Smooth muscle cell of the umbilical artery (primary cell): ENCODE results near the gene THRA. TPM values are rescaled to one million over a fixed set of nuclear protein-coding genes. Genes with fewer than 3 reads are reported as not detected.

ENCODE experiments used
- total RNA-seq: library from RNA; depleted of rRNA; stranded (reverse); fragments of >200 nt; gene quantifications from 2 replicates; pipeline ENCODE4 v1.2.3, GENCODE V29; 2014

Gene THRA, protein sequence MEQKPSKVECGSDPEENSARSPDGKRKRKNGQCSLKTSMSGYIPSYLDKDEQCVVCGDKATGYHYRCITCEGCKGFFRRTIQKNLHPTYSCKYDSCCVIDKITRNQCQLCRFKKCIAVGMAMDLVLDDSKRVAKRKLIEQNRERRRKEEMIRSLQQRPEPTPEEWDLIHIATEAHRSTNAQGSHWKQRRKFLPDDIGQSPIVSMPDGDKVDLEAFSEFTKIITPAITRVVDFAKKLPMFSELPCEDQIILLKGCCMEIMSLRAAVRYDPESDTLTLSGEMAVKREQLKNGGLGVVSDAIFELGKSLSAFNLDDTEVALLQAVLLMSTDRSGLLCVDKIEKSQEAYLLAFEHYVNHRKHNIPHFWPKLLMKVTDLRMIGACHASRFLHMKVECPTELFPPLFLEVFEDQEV
- 29.4 and 34.6 TPM in 2 replicates for total RNA-seq

GRCh38 chr17:40062329-40063186, at the start of gene THRA:
THRA (plus strand) TSS chr17:40062965; CDS start chr17:40074489, 11,524 bp downstream.

GRCh38 chr17:40015005-40015997, 47.5 kb upstream of the THRA start, which contains the start of gene CSF3:
CSF3 (plus strand) TSS chr17:40015440; CDS start chr17:40015475, 35 bp downstream.

DNA sequence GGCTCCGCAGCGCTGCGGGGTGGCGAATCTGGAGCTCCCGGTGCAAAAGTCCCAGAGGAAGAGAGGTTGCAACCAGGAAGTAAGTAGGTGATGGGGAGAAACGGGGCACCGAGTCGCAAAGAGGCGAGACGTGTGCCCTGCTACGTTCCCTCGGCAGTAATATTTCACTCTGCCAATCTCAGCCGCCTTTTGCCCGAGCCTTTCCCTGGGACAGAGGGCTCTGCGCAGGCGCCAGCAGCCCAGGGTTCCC, 37.6 kb downstream of the THRA start, which contains the start of gene NR1D1:
TSS of gene NR1D1 (minus strand) at position 171 of the 250 bp plus-strand sequence. CDS start 495 bp downstream, outside the sequence.

DNA sequence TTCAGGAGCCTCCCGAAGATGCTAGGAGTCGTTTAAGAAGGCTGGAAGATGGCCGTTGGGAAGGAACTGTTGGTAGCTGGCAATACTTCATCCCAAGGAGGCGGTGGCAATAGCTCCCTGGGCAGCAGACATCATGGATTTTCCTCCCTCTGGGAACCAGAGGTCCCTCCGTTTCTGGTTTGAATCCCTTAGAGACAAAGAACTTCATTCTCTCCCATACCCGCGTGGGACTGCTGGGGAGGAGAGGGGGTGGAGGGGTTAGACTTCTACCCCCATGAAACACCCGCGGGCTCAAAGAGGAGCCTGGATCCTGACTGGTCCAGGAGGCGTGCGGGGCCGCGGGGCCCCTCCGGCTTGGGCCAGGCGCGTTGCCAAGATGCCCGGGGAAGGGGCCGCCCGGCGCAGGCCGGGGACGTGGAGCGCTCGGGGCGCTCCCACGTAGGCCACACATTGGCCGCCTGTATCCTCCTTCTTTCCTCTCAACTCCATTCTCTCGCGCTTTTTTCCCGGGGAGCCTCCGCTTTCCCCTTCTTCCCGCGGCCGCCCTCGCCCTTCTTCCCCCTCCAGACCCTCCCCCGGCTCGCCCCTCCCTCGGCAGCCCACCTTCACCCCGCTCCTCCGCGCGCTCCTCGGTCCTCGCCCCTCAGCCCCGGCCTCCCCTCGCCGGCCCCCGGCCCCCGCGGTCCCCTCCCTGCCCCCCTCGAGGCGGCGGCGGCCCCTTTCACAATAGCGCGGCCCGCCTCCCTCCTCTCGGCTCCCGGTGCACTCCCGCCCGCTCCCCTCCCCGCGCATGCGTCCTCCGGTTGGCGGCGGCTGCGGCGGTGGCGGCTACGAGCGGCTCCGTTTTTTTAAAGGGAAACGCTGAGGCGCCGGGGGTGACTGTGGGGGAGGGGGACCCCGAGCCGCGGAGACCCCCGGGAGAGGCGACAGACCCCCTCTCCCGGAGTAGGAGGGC, 58.7 kb downstream of the THRA start, which contains the start of gene MSL1:
TSS of gene MSL1 (plus strand) at position 791 of the 955 bp plus-strand sequence. CDS start 642 bp downstream, outside the sequence.

Other genes starting within 250 kb of the THRA start
- not detected in 2 replicates for gene IKZF3, start 198.7 kb upstream of the THRA start, total RNA-seq
- gene ZPBP2, start 194.8 kb upstream of the THRA start, total RNA-seq: not detected in 2 replicates
- 12.5 and 16.2 TPM in 2 replicates for gene GSDMB, start 144.3 kb upstream of the THRA start, total RNA-seq
- 68.2 and 94.4 TPM in 2 replicates for gene ORMDL3, start 135.4 kb upstream of the THRA start, total RNA-seq
- not detected in 2 replicates for gene LRRC3C, start 135.2 kb upstream of the THRA start, total RNA-seq
- gene GSDMA, start 100.0 kb upstream of the THRA start, total RNA-seq: not detected in 2 replicates
- 99.8 and 128 TPM in 2 replicates for gene PSMD3, start 82.2 kb upstream of the THRA start, total RNA-seq
- gene CSF3, start 47.5 kb upstream of the THRA start, total RNA-seq: 2.3 and 3.9 TPM in 2 replicates
- 38.6 and 53.1 TPM in 2 replicates for gene MED24, start 8.6 kb upstream of the THRA start, total RNA-seq
- gene NR1D1, start 37.6 kb downstream of the THRA start, total RNA-seq: 0.89 and 1.7 TPM in 2 replicates
- gene MSL1, start 59.0 kb downstream of the THRA start, total RNA-seq: 35.6 and 41.2 TPM in 2 replicates
- 20.5 and 29.2 TPM in 2 replicates for gene CASC3, start 77.6 kb downstream of the THRA start, total RNA-seq
- gene RAPGEFL1, start 114.5 kb downstream of the THRA start, total RNA-seq: 1.8 and 3.0 TPM in 2 replicates
- 6.2 and 11.8 TPM in 2 replicates for gene WIPF2, start 156.3 kb downstream of the THRA start, total RNA-seq
- 2.1 and 11.8 TPM in 2 replicates for gene CDC6, start 224.9 kb downstream of the THRA start, total RNA-seq
- gene RARA, start 246.2 kb downstream of the THRA start, total RNA-seq: 5.9 and 10.1 TPM in 2 replicates